Activated naive CD4-positive, alpha-beta T cell treated with anti-CD3 and anti-CD28 coated beads, Interleukin-2, amount 50 U/mL, for 24 hours (primary cell): ENCODE data around the gene NUDT8.

Experiments used
- H3K27ac Mint-ChIP-seq: one replicate; pipeline ENCODE4 v1.8.0; 2021; ENCODE audit warnings: mild to moderate bottlenecking, mixed read lengths
- H3K27me3 Mint-ChIP-seq: one replicate; pipeline ENCODE4 v1.8.0; 2021; ENCODE audit warnings: mixed read lengths
- H3K36me3 Mint-ChIP-seq: one replicate; pipeline ENCODE4 v1.8.0; 2021; ENCODE audit warnings: mixed read lengths
- H3K4me1 Mint-ChIP-seq: one replicate; pipeline ENCODE4 v1.8.0; 2021; ENCODE audit warnings: mixed read lengths
- H3K4me3 Mint-ChIP-seq: one replicate; pipeline ENCODE4 v1.8.0; 2021; ENCODE audit warnings: mild to moderate bottlenecking, mixed read lengths
- H3K9me3 Mint-ChIP-seq: one replicate; pipeline ENCODE4 v1.8.0; 2021; ENCODE audit warnings: mixed read lengths

NUDT8 gene

GRCh38 chr11:67614730-67615714 lies 14.7 kb downstream of the NUDT8 start:
- Mint-ChIP-seq H3K36me3 (peaks cover 2% of the 10 kb centered on the region), H3K4me3 (peak overlapping the region; percentile 80), H3K4me1 (peaks cover 22% of the 10 kb centered on the region), H3K27ac (peak overlapping the region; percentile 96), H3K27me3 (no peaks in the 10 kb centered on the region), H3K9me3 (no peaks in the 10 kb centered on the region)

GRCh38 chr11:67613960-67614715 lies 15.6 kb downstream of the NUDT8 start:
- Mint-ChIP-seq H3K4me3 (peak overlapping the region; percentile 80), H3K9me3 (no peaks in the 10 kb centered on the region), H3K36me3 (peaks cover 2% of the 10 kb centered on the region), H3K4me1 (peaks cover 22% of the 10 kb centered on the region), H3K27ac (peak overlapping the region; percentile 96), H3K27me3 (no peaks in the 10 kb centered on the region)

- Mint-ChIP-seq H3K9me3 (no peaks in the 10 kb centered on the region), H3K36me3 (peaks cover 2% of the 10 kb centered on the region), H3K27ac (peak overlapping the region; percentile 96), H3K4me3 (peak overlapping the region; percentile 80), H3K27me3 (no peaks in the 10 kb centered on the region), H3K4me1 (peaks cover 29% of the 10 kb centered on the region)
These were observed 16.3 kb downstream of the NUDT8 start for GRCh38 chr11:67613313-67613959.

- Mint-ChIP-seq H3K4me3 (no peak overlapping the region), H3K27me3 (no peaks in the 10 kb centered on the region), H3K36me3 (peaks cover 2% of the 10 kb centered on the region), H3K27ac (peak overlapping the region; percentile 46), H3K4me1 (peaks cover 32% of the 10 kb centered on the region), H3K9me3 (no peaks in the 10 kb centered on the region)
These were observed 17.0 kb downstream of the NUDT8 start for GRCh38 chr11:67612751-67613150.

GRCh38 chr11:67611704-67612587 lies 17.8 kb downstream of the NUDT8 start:
- Mint-ChIP-seq H3K4me1 (peaks cover 30% of the 10 kb centered on the region), H3K27ac (no peak overlapping the region), H3K27me3 (no peaks in the 10 kb centered on the region), H3K36me3 (peaks cover 2% of the 10 kb centered on the region), H3K9me3 (no peaks in the 10 kb centered on the region), H3K4me3 (no peak overlapping the region)

- no peaks in the 10 kb centered on the region for H3K9me3 Mint-ChIP-seq
- peaks cover 2% of the 10 kb centered on the region for H3K36me3 Mint-ChIP-seq
- H3K27me3 Mint-ChIP-seq = no peaks in the 10 kb centered on the region
- H3K4me3 Mint-ChIP-seq = no peak overlapping the region
- peaks cover 33% of the 10 kb centered on the region for H3K4me1 Mint-ChIP-seq
- H3K27ac Mint-ChIP-seq = no peak overlapping the region
These were observed 18.6 kb downstream of the NUDT8 start for GRCh38 chr11:67611165-67611564.

- Mint-ChIP-seq H3K4me3 (no peak overlapping the region), H3K36me3 (peaks cover 2% of the 10 kb centered on the region), H3K27me3 (no peaks in the 10 kb centered on the region), H3K9me3 (no peaks in the 10 kb centered on the region), H3K27ac (peak overlapping the region; percentile 35), H3K4me1 (peaks cover 38% of the 10 kb centered on the region)
These were observed 19.4 kb downstream of the NUDT8 start for GRCh38 chr11:67610302-67610868.

- Mint-ChIP-seq H3K4me1 (peaks cover 33% of the 10 kb centered on the region), H3K4me3 (no peak overlapping the region), H3K27me3 (no peaks in the 10 kb centered on the region), H3K9me3 (no peaks in the 10 kb centered on the region), H3K27ac (no peak overlapping the region), H3K36me3 (peaks cover 3% of the 10 kb centered on the region)
These were observed 20.4 kb downstream of the NUDT8 start for GRCh38 chr11:67609316-67609715.

- H3K4me1 Mint-ChIP-seq = peaks cover 25% of the 10 kb centered on the region
- H3K27me3 Mint-ChIP-seq = no peaks in the 10 kb centered on the region
- peak overlapping the region; percentile 89 for H3K4me3 Mint-ChIP-seq
- peak overlapping the region; percentile 8 for H3K27ac Mint-ChIP-seq
- no peaks in the 10 kb centered on the region for H3K9me3 Mint-ChIP-seq
- H3K36me3 Mint-ChIP-seq = peaks cover 1% of the 10 kb centered on the region
These were observed 21.3 kb downstream of the NUDT8 start for GRCh38 chr11:67608486-67608885.

- H3K27ac Mint-ChIP-seq = peak overlapping the region; percentile 97
- H3K4me3 Mint-ChIP-seq = peak overlapping the region; percentile 89
- no peaks in the 10 kb centered on the region for H3K27me3 Mint-ChIP-seq
- no peaks in the 10 kb centered on the region for H3K9me3 Mint-ChIP-seq
- H3K36me3 Mint-ChIP-seq = peaks cover 1% of the 10 kb centered on the region
- peaks cover 19% of the 10 kb centered on the region for H3K4me1 Mint-ChIP-seq
These were observed 22.2 kb downstream of the NUDT8 start for GRCh38 chr11:67607507-67607906.

GRCh38 chr11:67606492-67607295 lies 23.0 kb downstream of the NUDT8 start, which contains the start of gene NDUFV1:
Gene NDUFV1 (plus strand): TSS chr11:67606936. CDS start chr11:67607005, 69 bp downstream.
- Mint-ChIP-seq H3K9me3 (no peaks in the 10 kb centered on the region), H3K4me3 (peak within 1 kb of the TSS; percentile 89), H3K4me1 (peaks cover 19% of the 10 kb centered on the region), H3K36me3 (peaks cover 1% of the 10 kb centered on the region), H3K27me3 (no peaks in the 10 kb centered on the region), H3K27ac (peak within 1 kb of the TSS; percentile 97)

GRCh38 chr11:67606093-67606491 lies 23.6 kb downstream of the NUDT8 start:
- Mint-ChIP-seq H3K36me3 (peaks cover 1% of the 10 kb centered on the region), H3K9me3 (no peaks in the 10 kb centered on the region), H3K27me3 (no peaks in the 10 kb centered on the region), H3K4me3 (peak overlapping the region; percentile 89), H3K27ac (no peak overlapping the region), H3K4me1 (peaks cover 19% of the 10 kb centered on the region)

- Mint-ChIP-seq H3K27ac (peak overlapping the region; percentile 32), H3K4me3 (peak overlapping the region; percentile 73)
These were observed 24.3 kb downstream of the NUDT8 start for GRCh38 chr11:67605231-67606011.

More at GRCh38 chr11:67605231-67606011, 24.3 kb downstream of the NUDT8 start:
- Mint-ChIP-seq H3K27me3 (peaks cover 2% of the 10 kb centered on the region), H3K36me3 (peaks cover 1% of the 10 kb centered on the region), H3K4me1 (peaks cover 20% of the 10 kb centered on the region), H3K9me3 (no peaks in the 10 kb centered on the region)
